SK-N-SH (cell line): ENCODE results near the gene ANKRD52. TPM values are rescaled to one million over a fixed set of nuclear protein-coding genes. Genes with fewer than 3 reads are reported as not detected.

Source experiments
- CTCF ChIA-PET: fragments of 300-600, 350-600 bp; formaldehyde crosslinking; extraction: SDS; loops from one replicate; lab custom pipeline; 2021; lab: Yijun Ruan, JAX
- POLR2A ChIA-PET: fragments of 350-600 bp; sonication (Branson Sonifier 250); formaldehyde crosslinking; extraction: SDS; loops from one replicate; lab custom pipeline; 2020; ENCODE audit warnings: antibody characterized with exemption, inconsistent platforms; lab: Yijun Ruan, JAX
- DNase-seq: peaks from one replicate; pipeline ENCODE4 v3.0.0; 2012
- H2AFZ ChIP-seq: fragments of 200-600 bp; sonication (generic); 2 replicates; pipeline ENCODE4 v1.8.1; 2016; ENCODE audit warnings: antibody characterized with exemption, mild to moderate bottlenecking, low read depth
- H3F3A ChIP-seq: fragments of 200-600 bp; sonication (generic); replicated peaks from 2 replicates; pipeline ENCODE3; 2016; ENCODE audit warnings: antibody characterized with exemption, mild to moderate bottlenecking; ENCODE audit not compliant: insufficient read depth
- H3K27ac ChIP-seq, 2 experiments: fragments of 200-500 bp in 1 of 2; fragments of 200-600 bp in 1 of 2; sonication (Bioruptor generic) in 1 of 2; sonication (generic), shearing (Covaris generic) in 1 of 2; 2 replicates each; pipeline versions ENCODE4 v1.5.1 to v1.6.1; 2014 to 2016; ENCODE audit warnings: low read depth in 2 of 2, inconsistent platforms in 1 of 2, low read length in 1 of 2, mild to moderate bottlenecking in 1 of 2, mixed read lengths in 1 of 2
- H3K27me3 ChIP-seq: fragments of 200-600 bp; sonication (generic), shearing (Covaris generic); 2 replicates; pipeline ENCODE4 v1.6.1; 2016; ENCODE audit warnings: mixed run types; ENCODE audit not compliant: insufficient read depth
- H3K36me3 ChIP-seq, 2 experiments: fragments of 200-500 bp in 1 of 2; fragments of 200-600 bp in 1 of 2; sonication (Bioruptor generic) in 1 of 2; sonication (generic) in 1 of 2; replicated peaks in 1 of 2; 2 replicates each; pipeline versions ENCODE3 to v1.5.1; 2014 to 2016; ENCODE audit warnings: low read length in 1 of 2, mild to moderate bottlenecking in 1 of 2; ENCODE audit not compliant: insufficient read depth in 2 of 2, control insufficient read depth in 1 of 2
- H3K4me1 ChIP-seq, 2 experiments: fragments of 200-500 bp in 1 of 2; fragments of 200-600 bp in 1 of 2; sonication (Bioruptor generic) in 1 of 2; sonication (generic), shearing (Covaris generic) in 1 of 2; 2 replicates each; pipeline versions ENCODE4 v1.5.1 to v1.6.1; 2014 to 2016; ENCODE audit warnings: low read depth in 1 of 2, low read length in 1 of 2, mixed run types in 1 of 2; ENCODE audit not compliant: insufficient read depth in 2 of 2, control insufficient read depth in 1 of 2
- H3K4me2 ChIP-seq: fragments of 200-600 bp; sonication (generic), shearing (Covaris generic); 2 replicates; pipeline ENCODE4 v1.6.1; 2017; ENCODE audit warnings: mixed run types
- H3K4me3 ChIP-seq, 2 experiments: fragments of 200-500 bp in 1 of 2; fragments of 200-600 bp in 1 of 2; sonication (Bioruptor generic) in 1 of 2; sonication (generic), shearing (Covaris generic) in 1 of 2; 2 replicates each; pipeline versions ENCODE4 v1.5.1 to v1.8.1; 2014 to 2016; ENCODE audit warnings: low read depth in 2 of 2, inconsistent platforms in 1 of 2, low read length in 1 of 2, mild to moderate bottlenecking in 1 of 2, mixed read lengths in 1 of 2, moderate library complexity in 1 of 2
- H3K79me2 ChIP-seq: fragments of 200-600 bp; sonication (generic); 2 replicates; pipeline ENCODE4 v1.8.1; 2017; ENCODE audit warnings: mild to moderate bottlenecking; ENCODE audit not compliant: insufficient read depth
- H3K9ac ChIP-seq: fragments of 200-600 bp; sonication (generic); 2 replicates; pipeline ENCODE4 v1.6.1; 2017; ENCODE audit warnings: mixed run types
- H3K9me2 ChIP-seq: fragments of 200-600 bp; sonication (generic); 2 replicates; pipeline ENCODE4 v1.6.1; 2017; ENCODE audit warnings: mixed run types
- H3K9me3 ChIP-seq: fragments of 200-600 bp; sonication (generic); 2 replicates; pipeline ENCODE4 v1.6.1; 2017; ENCODE audit warnings: mixed run types, mild to moderate bottlenecking, moderate library complexity
- H4K20me1 ChIP-seq: fragments of 200-600 bp; sonication (generic); 2 replicates; pipeline ENCODE4 v1.6.1; 2017; ENCODE audit warnings: mild to moderate bottlenecking, mixed run types; ENCODE audit not compliant: insufficient read depth
- CHD2 ChIP-seq: fragments of 150-350 bp; IDR thresholded peaks from 2 replicates; pipeline ENCODE4 v1.6.1; 2018; ENCODE audit warnings: low read length; ENCODE audit not compliant: partially characterized antibody
- ELF1 ChIP-seq: IDR thresholded peaks from 2 replicates; pipeline ENCODE4 v1.4.0; 2012
- EZH2phosphoT487 ChIP-seq: fragments of 200-600 bp; sonication (generic); IDR thresholded peaks from 2 replicates; pipeline ENCODE4 v1.6.1; 2017; ENCODE audit warnings: low read depth, mixed run types, mild to moderate bottlenecking, antibody characterized with exemption, moderate library complexity, borderline replicate concordance
- FOSL2 ChIP-seq: IDR thresholded peaks from 2 replicates; pipeline ENCODE4 v1.4.0; 2012; ENCODE audit warnings: low read depth, mild to moderate bottlenecking, moderate library complexity, borderline replicate concordance
- GABPA ChIP-seq: IDR thresholded peaks from 2 replicates; pipeline ENCODE4 v1.4.0; 2012; ENCODE audit warnings: low read depth, mild to moderate bottlenecking
- JUND ChIP-seq: IDR thresholded peaks from 2 replicates; pipeline ENCODE4 v1.4.0; 2012
- NFIC ChIP-seq: IDR thresholded peaks from 2 replicates; pipeline ENCODE4 v1.4.0; 2012; ENCODE audit warnings: borderline replicate concordance
- NRF1 ChIP-seq: IDR thresholded peaks from 2 replicates; pipeline ENCODE4 v1.6.1; 2012; ENCODE audit warnings: low read depth, mild to moderate bottlenecking, low read length
- POLR2AphosphoS5 ChIP-seq: IDR thresholded peaks from 2 replicates; pipeline ENCODE4 v1.6.1; 2012; ENCODE audit warnings: low read depth, low read length
- RAD21 ChIP-seq: IDR thresholded peaks from 2 replicates; pipeline ENCODE4 v1.6.1; 2012; ENCODE audit warnings: mild to moderate bottlenecking, low read length
- RCOR1 ChIP-seq: fragments of 150-350 bp; IDR thresholded peaks from 2 replicates; pipeline ENCODE4 v1.6.1; 2017; ENCODE audit warnings: antibody characterized with exemption, low read length
- RXRA ChIP-seq: IDR thresholded peaks from 2 replicates; pipeline ENCODE4 v1.4.0; 2012; ENCODE audit warnings: low read depth, mild to moderate bottlenecking, borderline replicate concordance
- SMC3 ChIP-seq: IDR thresholded peaks from 2 replicates; pipeline ENCODE4 v1.6.1; 2012; ENCODE audit warnings: low read depth, low read length, improper control_type of control experiment
- TAF1 ChIP-seq: IDR thresholded peaks from 2 replicates; pipeline ENCODE4 v1.6.1; 2012; ENCODE audit warnings: low read depth, mild to moderate bottlenecking, low read length, moderate library complexity, borderline replicate concordance
- TCF12 ChIP-seq: IDR thresholded peaks from 2 replicates; pipeline ENCODE4 v1.4.0; 2012
- WGBS: methylation state at CpG from one replicate; pipeline ENCODE4 v1.1.6; 2017; ENCODE audit warnings: low lambda C conversion rate; 5-methylcytosine and 5-hydroxymethylcytosine counted together
- polyA plus RNA-seq, 3 experiments: library from polyadenylated mRNA; depleted of rRNA; stranded (reverse); fragments of >200 nt; gene quantifications; 2 replicates each; pipeline ENCODE4 v1.2.3, GENCODE V29; 2012
- TF ChIP-seq, protein P1 (sequence below): fragments of 150-350 bp; IDR thresholded peaks from 2 replicates; pipeline ENCODE4 v1.6.1; 2016; ENCODE audit warnings: mild to moderate bottlenecking, low read depth, low read length
- TF ChIP-seq, protein P2 (sequence below): fragments of 150-350 bp; IDR thresholded peaks from 2 replicates; pipeline ENCODE4 v1.6.1; 2017; ENCODE audit warnings: antibody characterized with exemption, low read length, low read depth, borderline replicate concordance
- TF ChIP-seq, protein P3 (sequence below): IDR thresholded peaks from 2 replicates; pipeline ENCODE4 v1.4.0; 2012; ENCODE audit warnings: low read depth, borderline replicate concordance
- TF ChIP-seq, protein P4 (sequence below): fragments of 200-600 bp; sonication (generic); IDR thresholded peaks from 2 replicates; pipeline ENCODE4 v1.6.1; 2017; ENCODE audit warnings: antibody characterized with exemption, mild to moderate bottlenecking, moderate library complexity
- TF ChIP-seq, protein P5 (sequence below): IDR thresholded peaks from 2 replicates; pipeline ENCODE4; 2012
- TF ChIP-seq, protein P6 (sequence below): IDR thresholded peaks from 2 replicates; pipeline ENCODE4 v1.4.0; 2012; ENCODE audit warnings: low read depth

ANKRD52 gene
- polyA plus RNA-seq, 1 of the 3 experiments (the other 2 are of a cell fraction) = 23.4 TPM

DNA sequence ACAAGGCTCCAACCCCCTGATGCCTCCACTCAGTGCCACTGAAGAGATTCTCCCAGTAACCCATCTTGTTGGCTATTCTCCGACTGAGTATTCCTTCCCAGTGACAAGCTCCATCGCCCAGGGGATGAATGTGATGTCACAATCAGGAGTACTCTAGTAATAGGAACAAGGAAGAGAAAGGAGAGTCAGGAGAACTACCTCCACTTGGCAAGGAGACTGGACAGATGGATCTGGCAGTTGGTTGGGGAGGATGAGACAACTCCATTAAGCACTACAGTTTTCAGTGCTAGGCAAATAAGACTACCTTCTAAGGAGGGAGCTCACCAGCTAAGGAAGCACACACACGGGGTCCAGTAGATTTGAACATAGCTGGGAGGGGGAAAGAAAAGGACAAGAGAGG is 41.7 kb downstream of the ANKRD52 start:
- H4K20me1 ChIP-seq = no peaks in the 10 kb centered on the region
- H3K4me3 ChIP-seq = no peak overlapping the region
- TF ChIP-seq ELF1 = no peak
- no peak for TF ChIP-seq GABPA
- TF ChIP-seq, protein P1, sequence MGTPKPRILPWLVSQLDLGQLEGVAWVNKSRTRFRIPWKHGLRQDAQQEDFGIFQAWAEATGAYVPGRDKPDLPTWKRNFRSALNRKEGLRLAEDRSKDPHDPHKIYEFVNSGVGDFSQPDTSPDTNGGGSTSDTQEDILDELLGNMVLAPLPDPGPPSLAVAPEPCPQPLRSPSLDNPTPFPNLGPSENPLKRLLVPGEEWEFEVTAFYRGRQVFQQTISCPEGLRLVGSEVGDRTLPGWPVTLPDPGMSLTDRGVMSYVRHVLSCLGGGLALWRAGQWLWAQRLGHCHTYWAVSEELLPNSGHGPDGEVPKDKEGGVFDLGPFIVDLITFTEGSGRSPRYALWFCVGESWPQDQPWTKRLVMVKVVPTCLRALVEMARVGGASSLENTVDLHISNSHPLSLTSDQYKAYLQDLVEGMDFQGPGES = no peak
- H3K36me3 ChIP-seq = peaks cover 34 to 39% of the 10 kb centered on the region in 2 experiments
- WGBS = 100% methylated on average over 3 of the region's 3 CpGs
- peaks cover 80% of the 10 kb centered on the region for H3K79me2 ChIP-seq
- DNase-seq = no peak
- no peaks in the 10 kb centered on the region for H3K9me3 ChIP-seq
- H3K27me3 ChIP-seq = no peaks in the 10 kb centered on the region
- ChIA-PET CTCF (interaction anchor here (1.0 to 1.6 kb wide), 5 partner anchors 10 to 50 kb away, joined by 3 to 6 read pairs (median 3); partner anchors contain the start of gene SMARCC2), POLR2A (no interaction called here)
- peaks cover 8% of the 10 kb centered on the region for H3F3A ChIP-seq
- H3K9me2 ChIP-seq = no peaks in the 10 kb centered on the region
- no peak overlapping the region for H3K4me2 ChIP-seq
- no peak overlapping the region for H2AFZ ChIP-seq
- no peak overlapping the region for H3K27ac ChIP-seq
- no peak overlapping the region for H3K9ac ChIP-seq
- H3K4me1 ChIP-seq = peaks cover 0 to 10% of the 10 kb centered on the region in 2 experiments; a peak in 1 of 4 replicates

DNA sequence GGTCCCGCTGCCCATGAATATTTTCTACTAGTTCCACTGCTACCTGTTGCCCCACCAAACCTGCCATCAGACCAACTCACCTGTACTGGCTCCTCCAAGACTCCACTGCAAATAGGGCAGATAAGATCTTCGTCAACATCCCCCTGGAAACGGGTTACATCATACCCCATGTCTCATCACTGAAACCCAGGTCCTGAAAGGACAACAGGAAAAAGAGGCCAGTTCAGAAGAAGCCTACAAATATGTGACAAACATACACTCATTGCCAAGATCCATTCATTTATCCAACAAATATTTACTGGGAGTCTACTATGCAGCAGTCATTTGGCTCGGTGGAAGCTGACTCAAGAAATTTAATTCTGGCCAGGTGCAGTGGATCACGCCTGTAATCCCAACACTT is 44.3 kb downstream of the ANKRD52 start:
- Histone ChIP-seq H3K9me3 (no peaks in the 10 kb centered on the region), H2AFZ (no peak overlapping the region), H3K9me2 (no peaks in the 10 kb centered on the region), H3K27me3 (no peaks in the 10 kb centered on the region), H3K36me3 (peaks cover 47 to 61% of the 10 kb centered on the region in 2 experiments), H3F3A (peaks cover 5% of the 10 kb centered on the region), H3K79me2 (peaks cover 56% of the 10 kb centered on the region), H3K27ac (no peak overlapping the region), H3K4me1 (no peaks in the 10 kb centered on the region), H3K4me3 (no peak overlapping the region), H3K4me2 (no peak overlapping the region), H3K9ac (no peak overlapping the region), H4K20me1 (no peaks in the 10 kb centered on the region)
- POLR2A ChIA-PET = no interaction called here
- CTCF ChIA-PET = interaction anchor here (1.0 to 1.4 kb wide), 4 partner anchors 24 to 45 kb away, joined by 3 to 5 read pairs (median 4); partner anchors contain the start of genes ANKRD52 and SMARCC2
- WGBS = 94% methylated on average over 5 of the region's 5 CpGs
- no peak for DNase-seq
- TF ChIP-seq, protein P2, sequence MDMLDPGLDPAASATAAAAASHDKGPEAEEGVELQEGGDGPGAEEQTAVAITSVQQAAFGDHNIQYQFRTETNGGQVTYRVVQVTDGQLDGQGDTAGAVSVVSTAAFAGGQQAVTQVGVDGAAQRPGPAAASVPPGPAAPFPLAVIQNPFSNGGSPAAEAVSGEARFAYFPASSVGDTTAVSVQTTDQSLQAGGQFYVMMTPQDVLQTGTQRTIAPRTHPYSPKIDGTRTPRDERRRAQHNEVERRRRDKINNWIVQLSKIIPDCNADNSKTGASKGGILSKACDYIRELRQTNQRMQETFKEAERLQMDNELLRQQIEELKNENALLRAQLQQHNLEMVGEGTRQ = no peak
- no peak for TF ChIP-seq NRF1
- TF ChIP-seq, protein P3, sequence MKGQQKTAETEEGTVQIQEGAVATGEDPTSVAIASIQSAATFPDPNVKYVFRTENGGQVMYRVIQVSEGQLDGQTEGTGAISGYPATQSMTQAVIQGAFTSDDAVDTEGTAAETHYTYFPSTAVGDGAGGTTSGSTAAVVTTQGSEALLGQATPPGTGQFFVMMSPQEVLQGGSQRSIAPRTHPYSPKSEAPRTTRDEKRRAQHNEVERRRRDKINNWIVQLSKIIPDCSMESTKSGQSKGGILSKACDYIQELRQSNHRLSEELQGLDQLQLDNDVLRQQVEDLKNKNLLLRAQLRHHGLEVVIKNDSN = no peak
- no peak for TF ChIP-seq CHD2
- TF ChIP-seq EZH2phosphoT487 = no peak
- no peak for TF ChIP-seq RCOR1
- no peak for TF ChIP-seq FOSL2
- no peak for TF ChIP-seq JUND
- TF ChIP-seq, protein P4, sequence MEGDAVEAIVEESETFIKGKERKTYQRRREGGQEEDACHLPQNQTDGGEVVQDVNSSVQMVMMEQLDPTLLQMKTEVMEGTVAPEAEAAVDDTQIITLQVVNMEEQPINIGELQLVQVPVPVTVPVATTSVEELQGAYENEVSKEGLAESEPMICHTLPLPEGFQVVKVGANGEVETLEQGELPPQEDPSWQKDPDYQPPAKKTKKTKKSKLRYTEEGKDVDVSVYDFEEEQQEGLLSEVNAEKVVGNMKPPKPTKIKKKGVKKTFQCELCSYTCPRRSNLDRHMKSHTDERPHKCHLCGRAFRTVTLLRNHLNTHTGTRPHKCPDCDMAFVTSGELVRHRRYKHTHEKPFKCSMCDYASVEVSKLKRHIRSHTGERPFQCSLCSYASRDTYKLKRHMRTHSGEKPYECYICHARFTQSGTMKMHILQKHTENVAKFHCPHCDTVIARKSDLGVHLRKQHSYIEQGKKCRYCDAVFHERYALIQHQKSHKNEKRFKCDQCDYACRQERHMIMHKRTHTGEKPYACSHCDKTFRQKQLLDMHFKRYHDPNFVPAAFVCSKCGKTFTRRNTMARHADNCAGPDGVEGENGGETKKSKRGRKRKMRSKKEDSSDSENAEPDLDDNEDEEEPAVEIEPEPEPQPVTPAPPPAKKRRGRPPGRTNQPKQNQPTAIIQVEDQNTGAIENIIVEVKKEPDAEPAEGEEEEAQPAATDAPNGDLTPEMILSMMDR = no peak
- no peak for TF ChIP-seq SMC3
- TF ChIP-seq TCF12 = no peak
- TF ChIP-seq GABPA = no peak
- TF ChIP-seq NFIC = no peak
- TF ChIP-seq, protein P5, sequence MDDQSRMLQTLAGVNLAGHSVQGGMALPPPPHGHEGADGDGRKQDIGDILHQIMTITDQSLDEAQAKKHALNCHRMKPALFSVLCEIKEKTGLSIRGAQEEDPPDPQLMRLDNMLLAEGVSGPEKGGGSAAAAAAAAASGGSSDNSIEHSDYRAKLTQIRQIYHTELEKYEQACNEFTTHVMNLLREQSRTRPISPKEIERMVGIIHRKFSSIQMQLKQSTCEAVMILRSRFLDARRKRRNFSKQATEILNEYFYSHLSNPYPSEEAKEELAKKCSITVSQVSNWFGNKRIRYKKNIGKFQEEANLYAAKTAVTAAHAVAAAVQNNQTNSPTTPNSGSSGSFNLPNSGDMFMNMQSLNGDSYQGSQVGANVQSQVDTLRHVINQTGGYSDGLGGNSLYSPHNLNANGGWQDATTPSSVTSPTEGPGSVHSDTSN = no peak
- TF ChIP-seq POLR2AphosphoS5 = no peak
- TF ChIP-seq RXRA = no peak
- TF ChIP-seq, protein P6, sequence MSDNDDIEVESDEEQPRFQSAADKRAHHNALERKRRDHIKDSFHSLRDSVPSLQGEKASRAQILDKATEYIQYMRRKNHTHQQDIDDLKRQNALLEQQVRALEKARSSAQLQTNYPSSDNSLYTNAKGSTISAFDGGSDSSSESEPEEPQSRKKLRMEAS = no peak
- no peak for TF ChIP-seq TAF1
- TF ChIP-seq RAD21 = no peak
